Measurements from ENCODE around the gene CPN2. TPM values are rescaled to one million over a fixed set of nuclear protein-coding genes. Genes with fewer than 3 reads are reported as not detected.
A peak's percentile ranks its signal among the peaks of the same experiment; 100 is the strongest.

Gene CPN2
- total RNA-seq, 4 donors from 2014 or later = 0.24 to 0.50 TPM; not detected in 2

DNA sequence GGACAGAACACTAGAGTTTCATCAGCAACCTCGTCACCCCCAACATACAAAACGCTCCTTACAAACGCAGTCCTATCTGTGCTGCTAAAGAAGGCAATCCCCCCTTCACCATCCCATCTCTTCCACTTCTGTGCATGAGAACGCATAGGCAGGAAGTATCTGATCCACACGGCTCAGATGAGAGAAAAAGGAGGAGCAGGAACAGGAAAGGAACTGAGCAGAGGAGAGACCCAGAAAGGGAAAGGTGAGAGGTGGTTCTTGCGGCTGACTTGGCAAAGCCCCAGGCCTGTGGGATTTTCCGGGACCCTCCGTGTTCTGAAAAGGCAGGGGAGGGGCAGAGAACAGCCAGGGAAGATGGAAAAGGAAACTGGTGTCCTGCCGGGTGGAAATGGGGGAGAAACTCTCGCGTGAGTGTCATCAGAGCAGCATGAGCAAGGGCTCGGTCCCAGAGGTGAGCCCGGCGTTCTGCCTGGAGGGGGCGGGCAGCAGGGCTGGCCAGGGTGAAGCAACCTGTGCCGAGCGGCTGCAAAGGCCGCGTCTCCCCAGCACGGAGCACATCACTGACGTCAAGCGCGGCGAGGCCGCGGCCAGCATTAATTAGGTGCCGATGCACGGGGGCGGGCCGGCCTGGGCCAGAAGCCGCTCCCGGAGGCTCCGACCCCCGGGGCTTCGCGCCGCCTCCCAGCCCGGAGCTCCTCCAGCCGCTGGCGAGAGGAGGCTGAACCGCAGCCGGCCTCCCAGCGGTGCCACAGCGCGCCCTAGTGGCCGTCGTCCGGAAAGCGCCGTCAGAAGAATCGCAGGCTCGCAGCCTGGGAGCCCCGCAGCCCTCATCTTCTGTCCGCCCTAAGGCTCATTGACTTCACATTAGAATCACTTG lies 35.8 kb downstream of the CPN2 start:
- TF ChIP-seq, protein P1, sequence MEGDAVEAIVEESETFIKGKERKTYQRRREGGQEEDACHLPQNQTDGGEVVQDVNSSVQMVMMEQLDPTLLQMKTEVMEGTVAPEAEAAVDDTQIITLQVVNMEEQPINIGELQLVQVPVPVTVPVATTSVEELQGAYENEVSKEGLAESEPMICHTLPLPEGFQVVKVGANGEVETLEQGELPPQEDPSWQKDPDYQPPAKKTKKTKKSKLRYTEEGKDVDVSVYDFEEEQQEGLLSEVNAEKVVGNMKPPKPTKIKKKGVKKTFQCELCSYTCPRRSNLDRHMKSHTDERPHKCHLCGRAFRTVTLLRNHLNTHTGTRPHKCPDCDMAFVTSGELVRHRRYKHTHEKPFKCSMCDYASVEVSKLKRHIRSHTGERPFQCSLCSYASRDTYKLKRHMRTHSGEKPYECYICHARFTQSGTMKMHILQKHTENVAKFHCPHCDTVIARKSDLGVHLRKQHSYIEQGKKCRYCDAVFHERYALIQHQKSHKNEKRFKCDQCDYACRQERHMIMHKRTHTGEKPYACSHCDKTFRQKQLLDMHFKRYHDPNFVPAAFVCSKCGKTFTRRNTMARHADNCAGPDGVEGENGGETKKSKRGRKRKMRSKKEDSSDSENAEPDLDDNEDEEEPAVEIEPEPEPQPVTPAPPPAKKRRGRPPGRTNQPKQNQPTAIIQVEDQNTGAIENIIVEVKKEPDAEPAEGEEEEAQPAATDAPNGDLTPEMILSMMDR (IDR thresholded peaks at IDR 0.05) = peak in 2 of 3 donors; percentile 80 to 93
- ATAC-seq (ENCODE audit: low FRiP score) (peak; percentile 85), DNase-seq (ENCODE audit: low spot score) (peak; percentile 55)

DNA sequence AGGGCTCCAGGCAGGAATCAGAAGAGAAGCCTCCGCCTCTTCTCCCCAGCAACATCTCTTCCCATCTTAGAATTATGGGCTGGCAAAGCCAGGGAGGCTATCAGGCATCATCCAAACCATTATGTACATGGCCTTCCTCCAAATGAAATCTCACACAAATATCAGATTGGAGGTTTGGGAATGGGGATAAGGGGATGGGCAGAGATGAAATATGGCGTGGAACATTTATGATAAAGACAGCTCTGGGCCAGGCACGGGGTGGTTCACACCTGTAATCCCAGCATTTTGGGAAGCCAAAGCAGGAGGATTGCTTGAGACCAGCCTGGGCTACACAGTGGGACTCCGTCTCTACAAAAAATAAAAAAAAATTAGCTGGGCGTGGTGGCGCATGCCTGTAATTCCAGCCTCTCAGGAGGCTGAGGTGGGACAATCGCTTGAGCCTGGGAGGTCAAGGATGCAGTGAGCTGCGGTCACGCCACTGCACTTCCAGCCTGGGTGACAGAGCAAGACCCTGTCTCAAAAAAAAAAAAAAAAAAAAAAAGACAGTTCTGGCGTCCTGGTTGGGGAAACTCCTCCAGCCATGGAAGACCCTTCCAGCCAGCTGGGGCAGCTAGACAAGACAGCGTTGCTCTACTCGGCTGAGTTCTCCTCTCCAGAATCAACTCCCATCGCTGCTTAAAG lies 36.6 kb downstream of the CPN2 start:
- DNase-seq (ENCODE audit: low spot score) (no peak), ATAC-seq (ENCODE audit: low FRiP score) (no peak)
- TF ChIP-seq, protein P1 (IDR thresholded peaks at IDR 0.05) = no peak

DNA sequence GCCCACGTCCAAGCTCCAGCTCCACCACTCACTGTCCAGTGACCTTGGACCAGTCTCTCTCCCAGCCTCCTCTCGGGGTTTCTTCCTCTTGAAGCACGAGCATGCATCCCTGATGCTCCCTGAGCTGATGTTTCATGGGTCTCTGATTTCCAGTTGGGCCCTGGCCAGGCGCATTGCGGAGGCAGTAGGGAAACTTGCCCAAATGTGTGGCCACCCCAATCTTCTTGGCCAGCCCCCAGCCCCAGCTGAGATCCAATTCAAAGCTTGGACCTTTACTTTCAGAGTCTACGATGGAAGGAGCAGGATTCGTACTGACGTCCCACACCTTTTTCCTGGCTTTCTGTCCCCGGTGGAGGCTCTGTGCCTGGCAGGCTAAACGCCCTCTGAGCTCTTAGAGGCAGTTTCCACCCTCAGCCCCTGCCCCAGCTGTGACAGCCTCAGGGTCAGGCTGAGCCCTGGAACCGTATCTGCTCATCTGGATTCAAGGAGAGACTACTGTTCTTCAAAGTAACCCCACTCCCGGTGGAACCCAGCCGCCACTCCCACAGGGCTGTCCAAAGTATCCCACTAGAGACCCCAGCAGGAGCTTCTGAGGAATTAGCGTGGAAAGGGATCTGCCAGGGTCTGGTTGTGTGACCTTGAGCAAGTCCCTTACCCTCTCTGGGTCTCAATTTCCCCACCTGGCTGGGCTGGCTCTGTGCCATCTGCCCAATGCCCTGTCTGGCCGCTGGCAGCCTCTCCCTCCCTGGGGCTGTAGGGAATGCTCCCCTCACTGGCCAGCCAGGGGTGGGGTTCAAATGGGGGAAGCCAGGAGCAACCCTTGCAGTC lies 37.4 kb downstream of the CPN2 start:
- ATAC-seq (ENCODE audit: low FRiP score) (no peak), DNase-seq (ENCODE audit: low spot score) (no peak)
- TF ChIP-seq, protein P1 (IDR thresholded peaks at IDR 0.05) = no peak

DNA sequence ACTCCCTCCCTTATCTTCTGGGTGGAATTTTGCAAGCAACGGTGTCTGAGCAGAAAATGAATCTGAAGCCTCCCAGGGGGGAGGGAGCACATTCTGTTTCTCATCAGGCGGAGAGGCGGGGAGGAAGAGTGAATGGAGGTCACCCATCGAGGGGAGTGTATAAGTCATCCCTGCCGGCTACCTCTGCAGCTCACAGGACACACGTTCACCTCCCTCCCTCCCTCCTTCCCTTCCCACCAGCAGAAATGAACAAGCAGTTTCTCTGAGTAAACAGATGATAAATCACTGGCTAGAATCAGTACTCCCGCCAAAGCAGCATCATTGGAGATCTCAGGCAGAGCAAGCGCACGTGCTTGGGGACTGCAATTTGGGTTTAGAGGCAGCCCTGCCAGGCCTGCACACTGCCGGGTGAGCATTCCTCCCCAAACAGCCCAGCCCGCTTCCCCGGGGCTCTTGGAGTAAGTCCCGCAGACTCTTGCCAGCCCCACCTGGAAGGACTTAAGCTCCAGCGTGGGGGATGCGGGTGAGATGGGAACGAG lies 38.3 kb downstream of the CPN2 start:
- peak; percentile 82 for ATAC-seq (ENCODE audit: low FRiP score)
- peak; percentile 58 for DNase-seq (ENCODE audit: low spot score)
- TF ChIP-seq, protein P1 (IDR thresholded peaks at IDR 0.05) = no peak

DNA sequence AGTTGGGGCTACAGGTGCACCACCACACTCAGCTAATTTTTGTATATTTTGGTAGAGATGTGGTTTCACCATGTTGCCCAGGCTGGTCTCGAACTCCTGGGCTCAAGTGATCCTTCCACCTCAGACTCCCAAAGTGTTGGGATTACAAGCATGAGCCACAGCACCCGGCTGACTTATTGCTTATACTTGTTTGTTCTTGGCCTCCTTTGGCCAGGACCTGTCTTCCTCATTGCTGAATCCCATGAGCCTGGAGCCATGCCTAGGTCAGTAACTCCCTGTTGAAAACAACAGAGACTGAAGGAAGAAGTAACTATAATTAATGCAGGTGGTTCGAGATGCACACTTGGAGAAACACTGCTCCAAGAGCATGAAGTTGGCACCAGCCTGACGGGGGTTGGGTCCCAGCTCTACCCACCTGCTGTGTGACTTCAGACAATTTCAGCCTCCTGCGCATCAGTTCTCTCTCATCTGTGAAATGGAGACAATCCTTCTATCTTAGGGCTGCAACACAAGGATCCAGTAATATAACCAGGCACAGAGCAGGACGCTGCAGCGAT lies 38.9 kb downstream of the CPN2 start:
- ATAC-seq (ENCODE audit: low FRiP score) = peak; percentile 1
- no peak for DNase-seq (ENCODE audit: low spot score)
- TF ChIP-seq, protein P1 (IDR thresholded peaks at IDR 0.05) = no peak

DNA sequence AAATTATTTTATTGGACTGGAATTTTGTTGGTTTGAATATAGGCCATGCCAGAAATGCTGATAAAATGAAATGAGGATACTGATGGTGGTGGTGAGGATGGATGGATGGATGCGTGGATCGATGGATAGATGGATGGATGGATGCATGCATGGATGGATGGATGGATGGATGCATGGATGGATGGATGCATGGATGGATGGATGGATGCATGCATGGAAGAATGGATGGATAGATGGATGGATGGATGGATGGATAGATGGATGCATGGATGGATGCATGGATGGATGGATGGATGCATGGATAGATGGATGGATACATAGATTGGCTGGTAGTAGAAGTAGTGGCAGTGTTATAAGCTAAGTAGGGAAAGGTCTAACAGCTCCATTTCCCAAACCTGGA lies 40.1 kb downstream of the CPN2 start:
- DNase-seq (ENCODE audit: low spot score) = no peak
- TF ChIP-seq, protein P1 (IDR thresholded peaks at IDR 0.05) = no peak
- no peak for ATAC-seq (ENCODE audit: low FRiP score)
